K562 (cell line): Measurements from ENCODE around the gene CEP72. TPM values are rescaled to one million over a fixed set of nuclear protein-coding genes. Genes with fewer than 3 reads are reported as not detected.
A peak's percentile ranks its signal among the peaks of the same experiment; 100 is the strongest.

Experiments used
- E2F1 ChIP-seq: sonication (generic); formaldehyde crosslinking; IDR thresholded peaks from 2 replicates; pipeline ENCODE4 v1.8.1; 2023; ENCODE audit warnings: mild to moderate bottlenecking, missing genetic modification reagents, moderate library complexity
- HMGN3 ChIP-seq: IDR thresholded peaks from 2 replicates; pipeline ENCODE4 v1.6.1; 2011; ENCODE audit warnings: borderline replicate concordance, low read depth, mild to moderate bottlenecking, mixed read lengths, low read length; ENCODE audit not compliant: insufficient read length; ENCODE audit errors: extremely low read depth
- HNRNPLL ChIP-seq: fragments of 200-400 bp; formaldehyde crosslinking; IDR thresholded peaks from 2 replicates; pipeline ENCODE4 v1.6.1; 2017; ENCODE audit warnings: low read length, low read depth, mild to moderate bottlenecking; ENCODE audit not compliant: poor library complexity, severe bottlenecking
- KDM5B ChIP-seq: fragments of 200-600 bp; sonication (generic); IDR thresholded peaks from 2 replicates; pipeline ENCODE4 v1.6.1; 2012; ENCODE audit warnings: low read depth, mild to moderate bottlenecking, moderate library complexity, low read length, control low read depth, inconsistent platforms; ENCODE audit not compliant: insufficient replicate concordance
- MBD1 ChIP-seq: fragments of 250-450 bp; sonication (Bioruptor Pico); IDR thresholded peaks from 2 replicates; pipeline ENCODE4 v1.8.0; 2022; ENCODE audit warnings: inconsistent platforms
- NCOA2 ChIP-seq, 2 experiments: fragments of 450-650 bp; IDR thresholded peaks; 2 replicates each; pipeline ENCODE4 v1.6.1; 2018; ENCODE audit warnings: mild to moderate bottlenecking in 2 of 2, moderate library complexity in 1 of 2; ENCODE audit not compliant: partially characterized antibody in 2 of 2
- NCOA6 ChIP-seq: fragments of 450-650 bp; IDR thresholded peaks from 2 replicates; pipeline ENCODE4 v1.6.1; 2017; ENCODE audit warnings: mild to moderate bottlenecking
- PRDM10 ChIP-seq: fragments of 450-650 bp; IDR thresholded peaks from 2 replicates; pipeline ENCODE4 v1.6.1; 2018; ENCODE audit not compliant: partially characterized antibody
- RBBP5 ChIP-seq: fragments of 200-600 bp; sonication (generic); IDR thresholded peaks from 2 replicates; pipeline ENCODE4 v1.6.1; 2012; ENCODE audit warnings: borderline replicate concordance, mild to moderate bottlenecking, low read length, control low read depth, inconsistent platforms; ENCODE audit not compliant: insufficient read depth, poor library complexity, severe bottlenecking
- SMARCE1 ChIP-seq: fragments of 450-650 bp; IDR thresholded peaks from 2 replicates; pipeline ENCODE4 v1.7.1; 2016; ENCODE audit warnings: mild to moderate bottlenecking
- TCF7 ChIP-seq: sonication (generic); IDR thresholded peaks from 2 replicates; pipeline ENCODE4 v1.6.1; 2016; ENCODE audit warnings: antibody characterized with exemption, borderline replicate concordance
- TFAP4 ChIP-seq: sonication (generic); formaldehyde crosslinking; IDR thresholded peaks from 2 replicates; pipeline ENCODE4 v1.8.0; 2022; ENCODE audit warnings: missing genetic modification reagents, mild to moderate bottlenecking, moderate library complexity, borderline replicate concordance
- THRAP3 ChIP-seq: fragments of 450-650 bp; IDR thresholded peaks from 2 replicates; pipeline ENCODE4 v1.6.1; 2016; ENCODE audit warnings: mild to moderate bottlenecking, inconsistent platforms, borderline replicate concordance
- WHSC1 ChIP-seq: IDR thresholded peaks from one replicate; pipeline ENCODE4 v1.6.1; 2012; ENCODE audit warnings: low read length, control low read depth, inconsistent platforms
- ZNF217 ChIP-seq: sonication (generic); formaldehyde crosslinking; IDR thresholded peaks from 2 replicates; pipeline ENCODE4 v1.8.0; 2022; ENCODE audit warnings: mild to moderate bottlenecking, missing genetic modification reagents
- ZNF280B ChIP-seq: fragments of 250-450 bp; sonication (Bioruptor Pico); IDR thresholded peaks from 2 replicates; pipeline ENCODE4 v1.5.1; 2021; ENCODE audit warnings: mild to moderate bottlenecking
- polyA plus RNA-seq, 8 experiments: library from polyadenylated mRNA; depleted of rRNA in 4 of 8; stranded (reverse) in 5 of 8; unstranded in 3 of 8; fragments of >200 nt; fragmentation: Nextera tagmentation in 2 of 8; fragmentation: Illumina TruSeq in 1 of 8; extraction: Ambion mirVana in 2 of 8; extraction: Trizol in 1 of 8; gene quantifications; 2 replicates each; pipeline versions ENCODE4 v1.2.1 to v1.2.3, GENCODE V29; 2011 to 2014; ENCODE audit warnings: inconsistent platforms in 1 of 8, missing spikeins in 1 of 8
- total RNA-seq, 7 experiments: library from RNA; depleted of rRNA in 6 of 7; stranded (reverse); fragments of >200 nt in 6 of 7; fragmentation: Illumina TruSeq in 2 of 7; extraction: Trizol in 2 of 7; gene quantifications; 2 replicates each; pipeline versions ENCODE4 v1.2.1 to v1.2.3, GENCODE V29; 2011 to 2021; ENCODE audit warnings: low replicate concordance in 1 of 7
- TF ChIP-seq, protein P1 (sequence below): fragments of 450-650 bp; IDR thresholded peaks from 2 replicates; pipeline ENCODE4 v1.6.1; 2016; ENCODE audit warnings: low read depth, mild to moderate bottlenecking, moderate library complexity

Gene CEP72
- total and polyA plus RNA-seq, 9 of the 15 experiments (the other 6 are each of a cell fraction or from before 2014, with no cell fraction given) = 0.89 to 38.1 (median 14.2) TPM

DNA sequence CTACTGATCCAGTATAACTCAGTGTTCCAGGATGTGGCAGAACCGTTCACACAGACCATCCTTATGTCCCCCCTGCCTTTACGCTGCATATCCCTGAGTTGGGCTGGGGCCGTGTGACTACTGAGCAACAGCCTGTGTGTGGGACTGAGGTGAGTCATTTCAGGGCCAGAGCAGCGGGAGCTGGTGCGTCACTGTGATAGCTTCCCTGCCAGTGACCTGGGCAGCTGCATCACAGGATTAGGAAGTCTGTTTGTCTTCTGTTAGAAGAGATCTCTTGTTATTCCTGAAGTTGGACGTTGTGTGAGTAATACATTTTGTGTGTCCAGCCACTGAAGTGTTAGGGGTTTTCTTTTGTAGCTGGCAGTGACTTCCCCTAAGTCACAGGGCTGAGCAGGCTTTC, 45.4 kb downstream of the CEP72 start (continued):
- TF ChIP-seq NCOA2 (IDR thresholded peaks at IDR 0.05; ENCODE audit: partially characterized antibody in 2 of 2) = no peak
- TF ChIP-seq E2F1 (CRISPR knock-in tag) = no peak
- peak; percentile 84 for TF ChIP-seq TFAP4 (CRISPR knock-in tag)
- no peak for TF ChIP-seq RBBP5
- no peak for TF ChIP-seq MBD1 (CRISPR knock-in tag)
- no peak for TF ChIP-seq KDM5B
- TF ChIP-seq ZNF217 (CRISPR knock-in tag) = no peak
- TF ChIP-seq, protein P1, sequence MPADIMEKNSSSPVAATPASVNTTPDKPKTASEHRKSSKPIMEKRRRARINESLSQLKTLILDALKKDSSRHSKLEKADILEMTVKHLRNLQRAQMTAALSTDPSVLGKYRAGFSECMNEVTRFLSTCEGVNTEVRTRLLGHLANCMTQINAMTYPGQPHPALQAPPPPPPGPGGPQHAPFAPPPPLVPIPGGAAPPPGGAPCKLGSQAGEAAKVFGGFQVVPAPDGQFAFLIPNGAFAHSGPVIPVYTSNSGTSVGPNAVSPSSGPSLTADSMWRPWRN = no peak
- TF ChIP-seq NCOA6 = 0 out of 2 replicates have a peak, but pooled peaks have one; percentile 30
- peak; percentile 94 for TF ChIP-seq SMARCE1
- no peak for TF ChIP-seq WHSC1
- TF ChIP-seq PRDM10 = no peak
- TF ChIP-seq HNRNPLL = no peak
- no peak for TF ChIP-seq ZNF280B (CRISPR knock-in tag)
- TF ChIP-seq TCF7 = no peak
- no peak for TF ChIP-seq HMGN3
- no peak for TF ChIP-seq THRAP3
